ENCODE data around the gene SNAI3. TPM values are rescaled to one million over a fixed set of nuclear protein-coding genes. Genes with fewer than 3 reads are reported as not detected.

SNAI3 gene
- total and polyA plus RNA-seq, 10 donors, result 4.8 to 7.8 (median 6.4) TPM

GRCh38 chr16:88721815-88722755 is 35.8 kb upstream of the SNAI3 start:
- 95 to 97% (median 96%) methylated on average over 41 to 61 of the region's 61 CpGs for WGBS, 5 donors
- H3K36me3 ChIP-seq, result peaks cover 24 to 100% (median 98%) of the 10 kb centered on the region in 6 donors
- no peaks in the 10 kb centered on the region for H3K9me3 ChIP-seq
- H3K27me3 ChIP-seq (replicated peaks in 1 of 7), result no peaks in the 10 kb centered on the region
- intact Hi-C loops (cut with DNase I; ENCODE audit: low total_unique reads), result no loop called here
- no peak overlapping the region for H3K27ac ChIP-seq
- no peak for DNase-seq
- H3K4me1 ChIP-seq, result no peaks in the 10 kb centered on the region
- TF ChIP-seq CTCF (IDR thresholded peaks at IDR 0.05 in 8 of 11, conservative IDR thresholded peaks at IDR 0.05 in 3 of 11), result no peak
- peak in 1 of 3 donors; percentile 23 for TF ChIP-seq POLR2AphosphoS5 (IDR thresholded peaks at IDR 0.05)
- no peak overlapping the region for H3K4me3 ChIP-seq

GRCh38 chr16:88721236-88721635 is 34.9 kb upstream of the SNAI3 start:
- Histone ChIP-seq H3K27me3 (replicated peaks in 1 of 7) (no peaks in the 10 kb centered on the region), H3K9me3 (no peaks in the 10 kb centered on the region), H3K27ac (no peak overlapping the region), H3K4me1 (no peaks in the 10 kb centered on the region), H3K4me3 (no peak overlapping the region), H3K36me3 (peaks cover 24 to 100% (median 98%) of the 10 kb centered on the region in 6 donors)
- TF ChIP-seq CTCF (IDR thresholded peaks at IDR 0.05 in 8 of 11, conservative IDR thresholded peaks at IDR 0.05 in 3 of 11) (no peak), POLR2AphosphoS5 (IDR thresholded peaks at IDR 0.05) (no peak), POLR2A (IDR thresholded peaks at IDR 0.05) (no peak)
- DNase-seq, result no peak
- 93 to 96% (median 96%) methylated on average over 12 to 17 of the region's 17 CpGs for WGBS, 5 donors
- intact Hi-C loops (cut with DNase I; ENCODE audit: low total_unique reads), result no loop called here

- TF ChIP-seq POLR2A (IDR thresholded peaks at IDR 0.05), result no peak
- no peak for TF ChIP-seq CTCF (IDR thresholded peaks at IDR 0.05 in 8 of 11, conservative IDR thresholded peaks at IDR 0.05 in 3 of 11)
- no peak for TF ChIP-seq POLR2AphosphoS5 (IDR thresholded peaks at IDR 0.05)
- H3K27me3 ChIP-seq (replicated peaks in 1 of 7), result no peaks in the 10 kb centered on the region
- no peak overlapping the region for H3K4me3 ChIP-seq
- H3K9me3 ChIP-seq, result no peaks in the 10 kb centered on the region
- peaks cover 19 to 100% (median 98%) of the 10 kb centered on the region in 6 donors for H3K36me3 ChIP-seq
- DNase-seq, result no peak
- H3K27ac ChIP-seq, result no peak overlapping the region
- intact Hi-C loops (cut with DNase I; ENCODE audit: low total_unique reads), result no loop called here
- H3K4me1 ChIP-seq, result no peaks in the 10 kb centered on the region
- WGBS, 5 donors, result 90 to 94% (median 91%) methylated on average over 19 to 23 of the region's 23 CpGs
Observed at GRCh38 chr16:88720396-88720970, 34.2 kb upstream of the SNAI3 start.

- Histone ChIP-seq H3K27ac (no peak overlapping the region), H3K36me3 (peaks cover 15 to 100% (median 98%) of the 10 kb centered on the region in 6 donors), H3K4me1 (no peaks in the 10 kb centered on the region), H3K4me3 (no peak overlapping the region), H3K27me3 (replicated peaks in 1 of 7) (no peaks in the 10 kb centered on the region), H3K9me3 (no peaks in the 10 kb centered on the region)
- DNase-seq, result no peak
- intact Hi-C loops (cut with DNase I; ENCODE audit: low total_unique reads), result no loop called here
- 88 to 95% (median 93%) methylated on average over 10 to 19 of the region's 19 CpGs for WGBS, 5 donors
- TF ChIP-seq POLR2AphosphoS5 (IDR thresholded peaks at IDR 0.05) (peak in 1 of 3 donors; percentile 38), CTCF (IDR thresholded peaks at IDR 0.05 in 8 of 11, conservative IDR thresholded peaks at IDR 0.05 in 3 of 11) (no peak), POLR2A (IDR thresholded peaks at IDR 0.05) (no peak)
Observed at GRCh38 chr16:88719933-88720296, 33.6 kb upstream of the SNAI3 start.

Measured in spleen (tissue), 11 donors.